SK-N-SH treated with all-trans-retinoic acid at 6 μM for 48 hours (cell line): ENCODE data around the gene CLCN1.

ENCODE experiments used
- ATAC-seq: fragments of 200-7000 bp; cut with Tn5 transposase; 3 replicates; pipeline ENCODE4 v1.9.1; 2020; ENCODE audit warnings: mild to moderate bottlenecking, moderate library complexity
- ARNTL ChIP-seq: fragments of 450-650 bp; formaldehyde crosslinking; IDR thresholded peaks from 2 replicates; pipeline ENCODE4 v1.5.0; 2020; ENCODE audit warnings: low read depth, mild to moderate bottlenecking, moderate library complexity, borderline replicate concordance
- CSRNP3 ChIP-seq: fragments of 250-450 bp; sonication (Bioruptor Pico); IDR thresholded peaks from 2 replicates; pipeline ENCODE4 v1.5.1; 2021; ENCODE audit warnings: mild to moderate bottlenecking, moderate library complexity
- ESRRG ChIP-seq: fragments of 250-450 bp; sonication (Bioruptor Pico); IDR thresholded peaks from 2 replicates; pipeline ENCODE4 v1.6.1; 2021; ENCODE audit warnings: mild to moderate bottlenecking
- GLIS3 ChIP-seq: fragments of 250-450 bp; sonication (Bioruptor Pico); IDR thresholded peaks from 2 replicates; pipeline ENCODE4 v1.5.0; 2020; ENCODE audit warnings: mild to moderate bottlenecking, moderate library complexity
- ISL1 ChIP-seq: fragments of 250-450 bp; sonication (Bioruptor Pico); IDR thresholded peaks from 2 replicates; pipeline ENCODE4 v2.1.2; 2022; ENCODE audit warnings: mild to moderate bottlenecking, moderate library complexity
- OSR1 ChIP-seq: fragments of 250-450 bp; sonication (Bioruptor Pico); IDR thresholded peaks from 2 replicates; pipeline ENCODE4 v1.8.0; 2022; ENCODE audit warnings: moderate library complexity, mild to moderate bottlenecking, inconsistent platforms
- PATZ1 ChIP-seq: fragments of 250-450 bp; sonication (Bioruptor Pico); IDR thresholded peaks from 2 replicates; pipeline ENCODE4 v1.8.0; 2020; ENCODE audit warnings: mild to moderate bottlenecking, moderate library complexity, borderline replicate concordance
- POU6F1 ChIP-seq: fragments of 250-450 bp; sonication (Bioruptor Pico); IDR thresholded peaks from 2 replicates; pipeline ENCODE4 v1.8.0; 2021; ENCODE audit warnings: low read depth, mild to moderate bottlenecking, moderate library complexity, borderline replicate concordance
- PPARA ChIP-seq: fragments of 250-450 bp; sonication (Bioruptor Pico); IDR thresholded peaks from 2 replicates; pipeline ENCODE4 v1.5.0; 2020; ENCODE audit warnings: mild to moderate bottlenecking, borderline replicate concordance
- RARB ChIP-seq: fragments of 250-450 bp; sonication (Bioruptor Pico); IDR thresholded peaks from 2 replicates; pipeline ENCODE4 v1.8.0; 2021; ENCODE audit warnings: mild to moderate bottlenecking, moderate library complexity
- SNAI2 ChIP-seq: fragments of 250-450 bp; sonication (Bioruptor Pico); IDR thresholded peaks from 2 replicates; pipeline ENCODE4 v1.5.0; 2020; ENCODE audit warnings: mild to moderate bottlenecking, moderate library complexity
- TOX ChIP-seq: fragments of 250-450 bp; sonication (Bioruptor Pico); IDR thresholded peaks from 2 replicates; pipeline ENCODE4 v1.8.0; 2021; ENCODE audit warnings: mild to moderate bottlenecking, moderate library complexity, borderline replicate concordance
- TSHZ2 ChIP-seq: fragments of 250-450 bp; sonication (Bioruptor Pico); IDR thresholded peaks from 2 replicates; pipeline ENCODE4 v1.5.0; 2020; ENCODE audit warnings: mild to moderate bottlenecking, moderate library complexity
- ZFP30 ChIP-seq: fragments of 450-650 bp; formaldehyde crosslinking; IDR thresholded peaks from 2 replicates; pipeline ENCODE4 v1.5.0; 2022; ENCODE audit warnings: mild to moderate bottlenecking, moderate library complexity
- ZNF565 ChIP-seq: fragments of 450-650 bp; formaldehyde crosslinking; conservative IDR thresholded peaks from 2 replicates; pipeline ENCODE4 v1.5.0; 2020; ENCODE audit warnings: low read depth, mild to moderate bottlenecking, moderate library complexity
- ZNF70 ChIP-seq: fragments of 450-650 bp; formaldehyde crosslinking; IDR thresholded peaks from 2 replicates; pipeline ENCODE4 v1.5.0; 2020; ENCODE audit warnings: mild to moderate bottlenecking, moderate library complexity
- ZNF8 ChIP-seq: fragments of 450-650 bp; formaldehyde crosslinking; IDR thresholded peaks from 2 replicates; pipeline ENCODE4 v1.5.0; 2020; ENCODE audit warnings: mild to moderate bottlenecking, moderate library complexity

CLCN1 gene

GRCh38 chr7:143360788-143361551 is 45.1 kb downstream of the CLCN1 start:
- TF ChIP-seq ZNF8 (no peak), PATZ1 (CRISPR knock-in tag) (no peak)
- peak; percentile 11; the same call in 2 of the 3 replicates for ATAC-seq

DNA sequence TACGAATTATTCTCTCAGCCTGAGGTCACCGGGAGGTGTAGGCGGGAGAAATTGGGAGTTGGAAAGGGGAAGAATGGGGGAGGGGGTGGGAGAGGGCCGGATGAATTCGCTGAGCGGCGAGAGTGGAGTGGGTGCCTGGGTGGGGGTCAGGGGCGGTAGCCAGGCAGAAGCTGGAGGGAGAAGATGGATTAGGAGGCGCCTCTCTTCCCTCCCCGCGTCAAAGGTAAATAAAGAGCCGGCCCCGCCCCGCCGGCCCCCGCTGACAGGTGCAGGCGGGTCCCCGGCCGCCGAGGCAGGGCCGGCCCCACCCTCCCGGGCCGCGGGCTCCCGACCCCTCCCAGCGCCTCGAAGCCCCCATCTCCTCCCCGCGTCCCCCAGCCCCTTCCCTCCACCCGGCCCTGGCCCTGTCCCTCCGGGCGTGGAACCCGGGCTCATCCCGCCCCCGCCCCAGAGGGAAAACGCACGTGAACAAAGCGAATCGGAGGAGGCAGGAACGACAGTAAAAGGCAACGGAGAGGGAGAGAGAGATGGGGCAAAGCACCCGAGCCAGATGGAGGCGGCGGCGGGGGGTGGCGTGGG is 45.7 kb downstream of the CLCN1 start:
- ATAC-seq = peak; percentile 54
- TF ChIP-seq ZFP30 (CRISPR knock-in tag) (no peak), ESRRG (CRISPR knock-in tag) (no peak), PATZ1 (CRISPR knock-in tag) (no peak), TOX (CRISPR knock-in tag) (no peak), RARB (CRISPR knock-in tag) (no peak), CSRNP3 (CRISPR knock-in tag) (no peak), ZNF565 (CRISPR knock-in tag) (no peak), ZNF70 (CRISPR knock-in tag) (no peak), GLIS3 (no peak), POU6F1 (CRISPR knock-in tag) (no peak), ARNTL (CRISPR knock-in tag) (no peak), ISL1 (CRISPR knock-in tag) (no peak), PPARA (CRISPR knock-in tag) (no peak), OSR1 (CRISPR knock-in tag) (no peak), TSHZ2 (CRISPR knock-in tag) (no peak), ZNF8 (no peak)

GRCh38 chr7:143362131-143363015 is 46.5 kb downstream of the CLCN1 start, which contains the start of gene FAM131B:
FAM131B (minus strand) TSS chr7:143362713; CDS start chr7:143362603, 110 bp downstream.
- peak; percentile 68 for ATAC-seq
- TF ChIP-seq ESRRG (CRISPR knock-in tag) (no peak), SNAI2 (0 out of 2 replicates have a peak, but pooled peaks have one; percentile 21)
